GM18520 (cell line): ENCODE results near the gene TFCP2L1.
"Not testable (repeated sequence)": the region's sequence is repeated elsewhere in the genome, so short reads cannot be mapped to it uniquely, and the experiment has no call there.

Source experiments
- ATAC-seq: cut with Tn5 transposase; IDR thresholded peaks from one replicate; pipeline ENCODE4 v1.9.1; 2021; ENCODE audit not compliant: unreplicated experiment

TFCP2L1 gene

DNA sequence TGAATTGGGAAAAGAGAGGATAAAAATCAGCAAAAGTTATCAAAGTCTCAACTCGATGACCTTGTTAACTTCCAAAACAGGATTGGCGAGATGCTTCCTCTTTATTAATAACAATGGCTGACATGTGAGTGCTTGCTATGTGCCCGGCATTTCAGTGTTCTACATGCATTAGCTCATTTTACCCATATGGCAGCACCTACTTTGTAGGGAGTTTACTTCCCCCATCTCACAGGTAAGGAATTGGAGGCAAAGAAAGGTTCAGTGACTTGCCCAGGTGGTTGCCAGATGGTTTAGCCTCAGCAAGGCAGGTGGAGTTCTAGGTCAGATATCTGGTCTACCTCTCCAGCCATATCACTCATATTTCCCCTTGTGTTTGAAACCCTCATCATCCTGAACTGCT, 12.4 kb downstream of the TFCP2L1 start:
- ATAC-seq: no peak

GRCh38 chr2:121269436-121269835, 15.6 kb downstream of the TFCP2L1 start:
- not testable (repeated sequence) for ATAC-seq

GRCh38 chr2:121266543-121267106, 18.4 kb downstream of the TFCP2L1 start:
- no peak for ATAC-seq

GRCh38 chr2:121263996-121264715, 20.8 kb downstream of the TFCP2L1 start:
- ATAC-seq: no peak

GRCh38 chr2:121260370-121261154, 24.4 kb downstream of the TFCP2L1 start:
- ATAC-seq: no peak

DNA sequence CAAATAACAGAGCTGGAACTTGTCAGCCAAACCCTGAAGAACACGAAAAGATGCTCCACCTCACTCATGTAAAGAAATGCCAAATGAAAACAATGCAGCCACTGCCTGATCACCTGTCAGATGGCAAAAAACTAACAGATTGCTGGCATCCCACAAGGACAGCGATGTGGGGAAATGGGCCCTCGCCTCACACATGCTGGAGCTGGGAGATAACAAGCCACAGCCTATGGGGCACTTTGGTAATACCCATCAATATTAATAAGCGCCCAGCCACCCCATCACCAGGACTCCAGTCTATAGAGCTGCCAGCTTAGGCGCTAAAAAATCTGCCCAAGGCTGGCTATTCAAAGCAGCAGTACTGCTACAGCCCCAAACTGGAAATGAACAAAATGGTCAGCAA, 27.0 kb downstream of the TFCP2L1 start:
- no peak for ATAC-seq

DNA sequence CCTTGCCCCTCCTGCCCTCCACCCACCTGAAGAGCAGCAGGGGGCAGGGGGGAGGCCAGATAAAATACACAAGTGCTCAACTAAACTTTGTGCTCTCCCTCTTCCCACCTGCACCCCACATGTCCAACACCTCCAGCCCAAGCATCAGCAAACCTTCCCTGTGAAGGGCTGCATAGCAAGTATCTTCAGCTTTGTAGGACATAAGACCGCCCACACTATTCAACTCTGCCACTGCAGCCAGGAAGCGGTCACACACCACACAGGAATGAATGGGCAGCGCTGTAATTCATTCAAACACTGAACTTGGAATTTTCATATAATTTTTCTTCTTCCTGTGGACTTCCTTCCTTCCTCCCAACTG, 27.5 kb downstream of the TFCP2L1 start:
- ATAC-seq: no peak

GRCh38 chr2:121256720-121257479, 28.1 kb downstream of the TFCP2L1 start:
- ATAC-seq: no peak

DNA sequence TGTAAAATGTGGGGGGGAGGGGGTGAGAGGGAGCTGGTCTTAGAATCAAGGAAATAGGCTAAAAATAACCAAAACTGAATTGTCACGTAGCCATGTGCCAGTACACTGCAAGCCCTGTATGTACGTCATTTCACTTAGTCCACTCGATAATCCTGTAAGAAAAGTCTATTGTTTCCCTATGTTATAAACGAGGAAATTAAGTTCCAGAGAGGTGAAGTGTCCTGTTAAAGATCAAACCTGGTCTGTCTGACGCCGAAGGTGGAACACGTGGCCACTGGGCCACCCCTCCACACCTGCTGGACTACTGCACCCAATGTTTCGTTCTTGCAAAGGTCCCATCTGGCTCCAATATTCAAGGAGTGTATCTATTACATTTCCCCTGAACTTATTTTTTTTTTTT, 29.6 kb downstream of the TFCP2L1 start:
- ATAC-seq: no peak

GRCh38 chr2:121254748-121255147, 30.3 kb downstream of the TFCP2L1 start:
- no peak for ATAC-seq

DNA sequence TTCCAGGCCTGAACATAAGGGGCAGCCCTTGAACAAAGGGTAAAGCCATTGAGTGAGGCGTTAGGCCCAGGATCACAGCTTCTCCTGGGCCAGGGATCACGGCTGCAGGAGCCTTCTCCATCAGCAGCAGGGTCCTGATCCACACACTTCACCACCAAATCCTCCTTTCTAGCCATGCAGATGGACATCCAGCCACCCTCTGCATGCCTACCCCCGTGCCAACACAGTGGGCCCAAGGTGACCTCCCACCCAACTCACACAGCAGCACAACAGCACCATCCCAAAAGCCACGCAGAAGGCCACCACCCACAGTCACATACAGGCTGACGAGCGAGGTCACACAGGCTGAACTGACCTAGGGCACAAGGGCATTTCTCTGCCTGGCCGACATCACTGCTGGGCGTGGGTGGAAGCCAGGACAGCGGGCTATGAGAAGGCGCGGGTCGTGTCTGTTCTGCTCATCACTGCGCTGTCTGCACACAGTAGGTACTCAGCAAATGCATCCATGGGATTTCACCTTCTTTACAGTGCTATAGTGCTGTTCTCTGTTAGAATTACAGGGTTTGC, 31.2 kb downstream of the TFCP2L1 start:
- ATAC-seq: no peak

DNA sequence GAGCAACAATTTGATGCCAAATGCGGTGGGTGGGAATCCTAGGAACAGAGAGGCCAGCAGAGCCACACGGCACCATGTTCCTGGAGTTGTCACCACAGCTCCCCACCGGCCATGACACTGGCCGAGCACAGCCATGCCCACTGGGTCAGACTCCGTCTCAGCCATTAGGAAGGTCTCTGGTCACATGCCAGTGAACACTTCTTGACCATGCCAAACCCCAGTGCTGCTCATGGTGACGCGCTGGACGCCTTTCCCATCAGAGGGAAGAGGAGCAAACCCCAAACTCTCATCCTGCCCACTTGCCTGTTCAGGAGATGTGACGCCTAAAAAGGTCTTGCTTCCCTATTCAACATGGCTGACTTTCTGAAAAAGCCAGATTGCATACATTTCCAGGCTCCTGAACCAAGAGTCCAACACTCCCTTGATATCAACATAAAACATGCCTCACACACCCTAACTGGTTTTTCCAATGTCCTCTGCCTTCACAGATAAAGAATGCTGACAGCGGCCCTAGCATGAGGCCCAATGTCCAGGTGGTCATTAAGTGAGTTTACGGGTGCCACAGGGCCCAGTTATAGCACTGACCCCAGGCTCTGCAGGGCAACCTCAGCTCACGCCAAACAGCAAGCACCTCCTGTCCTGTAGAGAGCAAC, 31.9 kb downstream of the TFCP2L1 start:
- ATAC-seq: no peak

DNA sequence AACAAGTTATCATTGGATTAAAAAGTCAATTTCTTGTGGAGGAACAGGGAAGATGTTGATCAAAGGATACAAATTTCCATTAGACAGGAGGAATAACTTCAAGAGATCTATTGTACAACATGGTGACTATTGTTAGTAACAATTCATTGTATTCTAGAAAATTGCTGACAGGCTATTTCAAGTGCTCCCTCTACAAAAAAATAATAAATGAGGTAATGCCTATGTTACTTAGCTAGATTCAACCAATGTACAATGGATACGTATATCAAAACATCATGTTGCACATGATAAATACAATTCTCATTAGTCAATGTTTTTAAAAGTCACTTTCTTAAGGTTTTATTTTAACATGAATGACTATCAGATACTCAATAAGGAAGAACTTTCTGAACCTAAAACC, 33.5 kb downstream of the TFCP2L1 start:
- ATAC-seq: no peak

DNA sequence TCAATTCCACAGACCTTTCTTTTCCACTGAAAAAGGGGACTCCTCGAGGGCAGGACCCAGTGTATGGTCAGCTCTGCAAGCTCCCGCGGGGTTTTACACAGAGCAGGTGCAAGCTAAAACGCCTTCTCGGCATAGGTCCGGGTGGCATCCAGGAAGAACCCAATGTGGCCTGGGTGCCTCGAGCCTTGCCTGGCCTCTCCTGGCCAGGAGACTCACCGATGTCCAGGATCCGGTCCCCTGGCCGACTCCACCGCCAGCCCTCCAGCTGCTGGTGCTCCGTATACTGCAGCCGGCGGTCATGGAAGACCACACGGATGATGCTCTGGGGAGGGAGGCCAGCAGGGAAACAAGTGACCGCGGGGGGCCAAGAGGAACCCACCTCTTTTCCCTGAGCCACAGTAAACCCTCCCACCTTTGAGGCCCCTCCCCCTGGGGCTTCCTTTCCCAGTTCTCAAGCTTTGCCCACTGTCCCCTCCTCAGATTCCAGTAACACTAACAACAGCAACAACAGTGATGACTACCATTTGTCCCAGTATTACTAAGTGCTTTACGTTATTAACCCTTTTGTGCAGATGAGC, 36.1 kb downstream of the TFCP2L1 start:
- ATAC-seq: no peak

GRCh38 chr2:121247971-121248370, 37.0 kb downstream of the TFCP2L1 start:
- ATAC-seq: no peak

- ATAC-seq: no peak
These were observed 37.5 kb downstream of the TFCP2L1 start for GRCh38 chr2:121247534-121247933.

GRCh38 chr2:121246704-121247255, 38.2 kb downstream of the TFCP2L1 start:
- no peak for ATAC-seq

DNA sequence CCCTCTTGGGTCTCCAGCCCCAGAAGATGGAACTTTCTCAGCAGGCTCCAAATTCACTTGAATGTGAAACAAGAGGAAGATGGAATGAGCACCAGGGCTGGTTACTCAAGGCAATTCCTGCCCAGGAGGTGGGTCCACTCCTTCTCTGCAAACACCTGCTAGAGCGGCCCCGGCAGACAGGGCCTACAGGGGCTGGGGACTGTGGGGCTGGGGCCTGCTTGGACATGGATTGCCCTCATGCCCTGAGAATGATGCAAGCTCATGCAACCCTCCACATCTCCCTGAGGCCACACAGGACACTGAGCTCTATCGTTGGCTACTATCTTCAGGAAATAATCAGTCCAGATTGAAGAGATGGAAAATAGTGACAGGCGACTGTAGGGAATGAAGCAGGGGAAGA, 39.1 kb downstream of the TFCP2L1 start:
- ATAC-seq: no peak

DNA sequence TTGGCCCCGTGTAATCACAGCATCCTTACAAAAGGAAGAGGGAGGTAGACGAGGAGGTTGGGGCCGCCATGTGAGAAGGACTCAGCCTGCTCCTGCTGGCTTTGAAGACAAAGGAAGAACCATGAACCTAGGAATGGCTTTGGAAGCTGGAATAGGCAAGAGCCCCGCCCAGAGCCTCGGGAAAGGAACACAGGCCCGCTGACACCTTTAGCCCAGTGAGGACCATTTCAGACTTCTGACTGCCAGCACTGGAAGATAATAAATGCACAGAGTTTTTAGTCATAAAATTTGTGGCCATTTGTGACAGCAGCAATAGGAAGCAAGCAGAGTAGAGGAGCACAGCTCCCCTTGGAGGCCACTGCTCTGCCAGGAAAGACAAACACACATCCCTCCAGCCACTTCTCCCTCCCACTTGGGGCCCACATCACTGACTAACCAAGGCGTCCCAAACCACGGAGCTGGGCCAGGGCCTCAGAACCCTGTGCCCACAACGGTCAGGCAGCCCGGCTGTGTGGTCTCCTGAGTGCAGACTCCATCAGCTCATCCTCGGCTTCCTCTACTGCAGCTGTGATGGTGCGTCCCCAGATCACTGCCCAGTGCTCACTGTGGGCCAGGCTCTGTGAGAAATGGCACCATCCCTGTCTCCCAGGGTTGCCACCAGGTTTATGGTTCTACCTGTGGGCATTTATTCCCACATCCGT, 39.7 kb downstream of the TFCP2L1 start:
- ATAC-seq: no peak
